Hepatocyte (in vitro differentiated cells): ENCODE data around the gene AQR.

Source experiments
- CTCF ChIP-seq: fragments of 200-600 bp; sonication (generic); IDR thresholded peaks from 2 replicates; pipeline ENCODE4 v1.5.1; 2016; ENCODE audit warnings: antibody characterized with exemption, mild to moderate bottlenecking; ENCODE audit not compliant: poor library complexity
- EZH2 ChIP-seq: fragments of 200-600 bp; sonication (generic); IDR thresholded peaks from 2 replicates; pipeline ENCODE4 v1.6.1; 2016; ENCODE audit warnings: antibody characterized with exemption, mild to moderate bottlenecking, borderline replicate concordance
- EZH2phosphoT487 ChIP-seq: fragments of 200-600 bp; sonication (generic); IDR thresholded peaks from one replicate; pipeline ENCODE4 v1.6.1; 2018; ENCODE audit warnings: antibody characterized with exemption, mild to moderate bottlenecking, low read depth, moderate library complexity; ENCODE audit not compliant: unreplicated experiment, severe bottlenecking

GRCh38 chr15:34812369-34812768, 157.2 kb downstream of the AQR start:
- no peak for TF ChIP-seq CTCF
- no peak for TF ChIP-seq EZH2phosphoT487
- no peak for TF ChIP-seq EZH2
